Bronchial epithelial cell (primary cell): ENCODE results near the gene CEP41. TPM values are rescaled to one million over a fixed set of nuclear protein-coding genes. Genes with fewer than 3 reads are reported as not detected.

Source experiments
- DNase-seq: peaks from one replicate; pipeline ENCODE4 v3.0.0-alpha.2; 2010; ENCODE audit warnings: low read depth
- FAIRE-seq: peaks from 2 replicates; lab custom pipeline; 2011; peaks lifted over from hg19 to GRCh38; lab: Jason Lieb, UNC
- H3K27me3 ChIP-seq: 2 replicates; pipeline ENCODE4 v1.5.1; 2011; ENCODE audit warnings: low read length; ENCODE audit not compliant: control insufficient read depth, insufficient read depth
- H3K36me3 ChIP-seq: 2 replicates; pipeline ENCODE4 v1.5.1; 2011; ENCODE audit warnings: low read length; ENCODE audit not compliant: control insufficient read depth, insufficient read depth
- H3K4me3 ChIP-seq: 2 replicates; pipeline ENCODE4 v1.5.1; 2011; ENCODE audit warnings: mild to moderate bottlenecking, low read depth, low read length, control low read depth
- total RNA-seq: library from RNA; depleted of rRNA; stranded (reverse); fragments of >200 nt; gene quantifications from 2 replicates; pipeline ENCODE4 v1.2.1, GENCODE V29; 2014
- TF ChIP-seq, protein P1 (sequence below): IDR thresholded peaks from 2 replicates; pipeline ENCODE4 v1.5.1; 2011; ENCODE audit warnings: mild to moderate bottlenecking, moderate library complexity, low read length, control low read depth, inconsistent platforms; ENCODE audit not compliant: insufficient read depth, severe bottlenecking

Gene CEP41
- total RNA-seq, 1 donor from 2014 or later: 4.2 TPM

DNA sequence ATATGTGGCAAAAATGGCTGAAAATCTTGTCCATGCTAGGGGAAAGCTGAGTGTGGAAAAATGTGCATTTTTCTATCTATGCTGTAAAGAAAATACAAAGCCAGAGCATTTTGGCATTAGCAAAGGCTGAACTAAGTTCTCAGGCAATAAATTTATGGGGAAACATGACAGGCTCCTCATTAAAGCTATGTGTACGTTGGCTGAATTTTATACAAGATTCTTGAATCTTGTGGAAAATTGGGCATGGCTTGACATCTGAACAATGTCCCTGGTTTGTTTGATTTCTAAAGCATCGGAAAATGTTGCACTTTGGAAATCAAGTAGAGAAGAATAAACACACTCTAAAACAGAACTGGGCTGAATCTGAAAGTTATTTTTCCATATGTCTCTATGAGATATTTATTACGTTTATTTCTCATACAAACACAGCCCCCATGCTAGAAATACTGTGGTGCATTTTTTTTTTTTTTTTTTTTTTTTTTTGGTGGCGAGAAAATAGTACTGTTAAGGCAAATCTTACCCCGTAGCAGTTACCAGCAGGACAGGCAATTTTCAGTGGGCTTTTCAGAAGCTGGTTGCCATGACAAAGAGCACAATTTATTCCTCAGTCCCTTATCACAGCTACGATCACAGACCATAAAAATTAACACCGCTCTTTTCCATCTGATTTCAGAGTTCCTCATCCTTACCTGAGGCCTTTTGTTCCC is 43.6 kb downstream of the CEP41 start:
- Histone ChIP-seq H3K4me3 (no peak overlapping the region), H3K36me3 (no peaks in the 10 kb centered on the region), H3K27me3 (no peaks in the 10 kb centered on the region)
- FAIRE-seq (no peak), DNase-seq (no peak)
- TF ChIP-seq, protein P1, sequence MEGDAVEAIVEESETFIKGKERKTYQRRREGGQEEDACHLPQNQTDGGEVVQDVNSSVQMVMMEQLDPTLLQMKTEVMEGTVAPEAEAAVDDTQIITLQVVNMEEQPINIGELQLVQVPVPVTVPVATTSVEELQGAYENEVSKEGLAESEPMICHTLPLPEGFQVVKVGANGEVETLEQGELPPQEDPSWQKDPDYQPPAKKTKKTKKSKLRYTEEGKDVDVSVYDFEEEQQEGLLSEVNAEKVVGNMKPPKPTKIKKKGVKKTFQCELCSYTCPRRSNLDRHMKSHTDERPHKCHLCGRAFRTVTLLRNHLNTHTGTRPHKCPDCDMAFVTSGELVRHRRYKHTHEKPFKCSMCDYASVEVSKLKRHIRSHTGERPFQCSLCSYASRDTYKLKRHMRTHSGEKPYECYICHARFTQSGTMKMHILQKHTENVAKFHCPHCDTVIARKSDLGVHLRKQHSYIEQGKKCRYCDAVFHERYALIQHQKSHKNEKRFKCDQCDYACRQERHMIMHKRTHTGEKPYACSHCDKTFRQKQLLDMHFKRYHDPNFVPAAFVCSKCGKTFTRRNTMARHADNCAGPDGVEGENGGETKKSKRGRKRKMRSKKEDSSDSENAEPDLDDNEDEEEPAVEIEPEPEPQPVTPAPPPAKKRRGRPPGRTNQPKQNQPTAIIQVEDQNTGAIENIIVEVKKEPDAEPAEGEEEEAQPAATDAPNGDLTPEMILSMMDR: no peak

DNA sequence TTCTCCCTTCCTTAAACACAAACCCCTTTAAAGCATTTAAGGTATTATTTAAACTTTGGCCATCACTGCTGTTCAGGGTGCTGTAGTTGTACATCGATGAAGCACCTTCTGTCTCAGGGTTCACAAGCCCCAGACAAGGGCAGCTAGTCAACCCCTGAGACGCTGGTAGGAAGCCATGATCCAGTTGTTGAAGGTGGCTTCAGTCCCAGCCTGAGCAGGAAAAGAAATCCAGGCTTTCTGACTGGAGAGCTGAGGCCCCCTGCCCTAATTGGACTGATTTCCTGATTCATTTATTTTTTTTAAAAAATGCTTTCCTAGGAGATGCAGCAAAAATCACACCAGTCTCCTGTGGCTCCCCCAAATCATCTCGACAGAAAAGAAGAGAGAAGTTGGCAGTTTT is 44.7 kb downstream of the CEP41 start:
- FAIRE-seq (no peak), DNase-seq (no peak)
- Histone ChIP-seq H3K36me3 (no peaks in the 10 kb centered on the region), H3K4me3 (no peak overlapping the region), H3K27me3 (no peaks in the 10 kb centered on the region)
- TF ChIP-seq, protein P1: no peak

DNA sequence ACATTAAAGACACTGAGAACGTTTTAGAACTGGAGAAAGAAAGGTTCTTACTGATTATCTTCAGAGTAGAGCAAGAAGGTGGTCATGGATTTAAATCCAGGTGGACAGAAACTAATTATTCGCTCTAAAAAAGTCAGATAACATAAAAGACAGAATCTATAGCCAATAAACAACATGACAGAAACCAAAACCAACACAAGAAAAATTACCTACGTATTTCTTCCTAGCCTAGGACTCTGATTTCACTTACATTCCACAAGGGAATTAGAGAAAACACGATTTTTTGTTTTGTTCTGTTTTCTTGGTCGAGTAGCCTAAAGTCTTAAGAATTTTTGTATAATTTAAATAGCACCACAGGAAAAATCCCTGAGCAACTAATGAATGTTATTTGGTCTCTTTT is 45.4 kb downstream of the CEP41 start:
- FAIRE-seq (no peak), DNase-seq (no peak)
- TF ChIP-seq, protein P1: no peak
- no peak overlapping the region for H3K4me3 ChIP-seq
- no peaks in the 10 kb centered on the region for H3K36me3 ChIP-seq
- H3K27me3 ChIP-seq: no peaks in the 10 kb centered on the region

DNA sequence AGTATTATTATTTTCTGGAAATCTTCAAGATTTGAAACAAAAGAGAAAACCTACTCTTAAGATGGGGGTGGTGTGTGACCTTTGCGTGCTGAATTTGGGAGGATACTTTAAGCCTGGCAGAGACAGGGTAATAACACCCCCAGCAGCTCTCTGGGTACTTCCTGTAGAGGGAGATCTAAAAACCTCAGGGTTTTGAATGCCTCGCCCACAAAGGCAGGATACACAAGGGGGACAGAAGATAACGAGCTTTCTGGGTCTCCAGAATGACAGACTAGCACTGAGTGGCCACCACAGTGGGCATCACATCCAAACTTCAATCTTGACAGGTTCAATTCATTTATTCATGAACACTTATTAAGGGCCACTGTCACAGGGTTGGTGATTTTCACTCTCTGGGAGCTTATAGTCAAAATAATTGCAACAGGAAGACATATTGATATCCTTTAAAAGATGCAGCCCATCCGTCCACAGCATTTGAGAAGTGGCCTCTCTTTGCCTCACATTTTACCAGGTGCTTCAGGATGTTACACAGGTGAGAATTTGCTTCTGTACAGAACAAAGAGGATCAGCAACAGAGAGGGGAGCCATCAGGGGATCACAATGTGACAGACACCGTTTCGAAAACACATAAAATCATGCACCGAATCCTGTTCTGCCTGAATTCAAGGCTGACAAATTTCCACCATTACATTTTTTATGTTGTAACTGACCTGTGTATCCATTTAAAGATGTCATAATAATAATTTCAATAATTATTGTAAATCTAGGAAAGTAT is 46.2 kb downstream of the CEP41 start:
- Histone ChIP-seq H3K36me3 (no peaks in the 10 kb centered on the region), H3K4me3 (no peak overlapping the region), H3K27me3 (no peaks in the 10 kb centered on the region)
- FAIRE-seq (no peak), DNase-seq (no peak)
- TF ChIP-seq, protein P1: no peak

DNA sequence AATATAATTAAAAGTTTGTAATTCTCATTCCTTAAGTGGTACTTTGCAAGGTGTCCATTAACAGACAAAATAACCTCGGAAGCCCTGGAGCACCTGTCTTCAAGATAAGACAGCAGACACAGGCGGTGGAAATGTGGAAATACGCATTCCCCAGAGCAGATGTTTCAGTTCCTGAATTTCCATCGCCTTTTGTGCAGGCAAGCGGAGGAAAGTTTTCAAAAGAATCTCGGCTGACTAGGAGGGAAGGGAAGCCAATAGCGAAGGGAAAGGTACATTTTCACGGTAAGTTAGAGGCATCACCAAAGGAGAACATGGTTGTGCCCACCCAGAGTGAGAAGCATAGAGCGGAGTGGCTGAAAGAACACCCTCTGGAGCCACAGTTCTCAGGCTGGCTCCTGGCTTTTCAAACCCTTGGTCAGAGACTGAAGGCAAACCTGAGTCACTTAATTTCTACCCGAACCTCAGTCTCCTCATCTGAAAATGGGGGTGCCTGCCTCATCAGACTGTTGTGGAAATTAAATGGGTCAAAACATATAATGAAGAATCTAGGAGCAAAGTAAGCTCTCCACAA is 46.9 kb downstream of the CEP41 start:
- no peak for DNase-seq
- no peak for FAIRE-seq
- Histone ChIP-seq H3K36me3 (no peaks in the 10 kb centered on the region), H3K27me3 (no peaks in the 10 kb centered on the region), H3K4me3 (no peak overlapping the region)
- TF ChIP-seq, protein P1: no peak
